ENCODE data around the gene ELOA. TPM values are rescaled to one million over a fixed set of nuclear protein-coding genes. Genes with fewer than 3 reads are reported as not detected.

ELOA gene
- total RNA-seq, 1 donor from 2014 or later = 29.1 TPM

DNA sequence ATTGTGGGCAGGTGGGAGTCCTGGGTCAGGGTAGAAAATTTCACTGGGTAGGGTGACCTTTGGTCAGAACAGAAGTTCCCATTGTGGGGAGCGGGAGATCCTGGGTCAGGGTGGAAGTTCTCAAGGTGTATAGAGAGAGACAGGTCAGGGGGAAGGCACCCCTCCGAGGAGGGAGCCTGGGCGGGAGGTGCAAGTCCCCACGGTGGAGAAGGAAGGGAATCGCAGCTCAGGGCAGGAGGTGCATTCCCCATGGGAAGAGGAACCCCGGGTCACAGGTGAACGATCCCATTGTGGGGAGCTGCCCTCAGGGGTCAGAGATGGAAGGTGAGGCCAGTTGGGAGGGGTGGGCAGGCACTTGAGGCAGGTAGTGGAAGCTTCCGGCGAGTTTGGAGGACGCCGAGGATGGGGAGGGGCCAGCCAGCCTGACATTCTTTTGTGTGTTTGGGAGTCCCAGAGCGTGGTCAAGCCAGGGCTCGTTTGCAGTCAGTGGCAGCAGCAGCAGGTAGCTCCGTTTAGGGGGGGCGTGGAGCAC, 48.3 kb downstream of the ELOA start:
- Mint-ChIP-seq H3K4me3 (peak overlapping the region; percentile 94), H3K27ac (peak overlapping the region; percentile 38), H3K4me1 (peaks cover 15% of the 10 kb centered on the region), H3K27me3 (ENCODE audit: insufficient read depth, low read depth) (no peaks in the 10 kb centered on the region), H3K9me3 (no peaks in the 10 kb centered on the region), H3K36me3 (peaks cover 13% of the 10 kb centered on the region)
- Histone ChIP-seq H3K9me3 (ENCODE audit: low read depth) (no peaks in the 10 kb centered on the region), H3K4me1 (peaks cover 3% of the 10 kb centered on the region), H3F3A (ENCODE audit: low read depth) (peaks cover 26% of the 10 kb centered on the region), H3K9ac (peak overlapping the region; percentile 78), H3K79me2 (ENCODE audit: low read depth) (peaks cover 22% of the 10 kb centered on the region), H3K4me3 (peak overlapping the region; percentile 97), H3K27ac (no peak overlapping the region), H3K36me3 (no peaks in the 10 kb centered on the region), H3K27me3 (no peaks in the 10 kb centered on the region), H4K20me1 (ENCODE audit: low read depth) (no peaks in the 10 kb centered on the region), H2AFZ (replicated peaks) (no peak overlapping the region), H3K4me2 (peak overlapping the region; percentile 100)
- TF ChIP-seq CTCF (IDR thresholded peaks at IDR 0.05) (no peak), EZH2 (IDR thresholded peaks at IDR 0.05) (no peak), EZH2phosphoT487 (IDR thresholded peaks at IDR 0.05) (no peak)
- DNase-seq (ENCODE audit: low spot score) = peak; percentile 60

GRCh38 chr1:23792151-23792945, 49.1 kb downstream of the ELOA start:
- Mint-ChIP-seq H3K27ac (no peak overlapping the region), H3K4me3 (peak overlapping the region; percentile 94), H3K9me3 (no peaks in the 10 kb centered on the region), H3K27me3 (ENCODE audit: insufficient read depth, low read depth) (no peaks in the 10 kb centered on the region), H3K36me3 (peaks cover 7% of the 10 kb centered on the region), H3K4me1 (peaks cover 15% of the 10 kb centered on the region)
- Histone ChIP-seq H3K27me3 (no peaks in the 10 kb centered on the region), H3F3A (ENCODE audit: low read depth) (peaks cover 19% of the 10 kb centered on the region), H3K4me2 (peak overlapping the region; percentile 100), H3K4me1 (peaks cover 3% of the 10 kb centered on the region), H3K79me2 (ENCODE audit: low read depth) (peaks cover 22% of the 10 kb centered on the region), H4K20me1 (ENCODE audit: low read depth) (peaks cover 3% of the 10 kb centered on the region), H2AFZ (replicated peaks) (no peak overlapping the region), H3K9ac (peak overlapping the region; percentile 78), H3K36me3 (no peaks in the 10 kb centered on the region), H3K27ac (no peak overlapping the region), H3K9me3 (ENCODE audit: low read depth) (no peaks in the 10 kb centered on the region), H3K4me3 (peak overlapping the region; percentile 97)
- TF ChIP-seq CTCF (IDR thresholded peaks at IDR 0.05) (no peak), EZH2phosphoT487 (IDR thresholded peaks at IDR 0.05) (no peak), EZH2 (IDR thresholded peaks at IDR 0.05) (no peak)
- DNase-seq (ENCODE audit: low spot score) = no peak

DNA sequence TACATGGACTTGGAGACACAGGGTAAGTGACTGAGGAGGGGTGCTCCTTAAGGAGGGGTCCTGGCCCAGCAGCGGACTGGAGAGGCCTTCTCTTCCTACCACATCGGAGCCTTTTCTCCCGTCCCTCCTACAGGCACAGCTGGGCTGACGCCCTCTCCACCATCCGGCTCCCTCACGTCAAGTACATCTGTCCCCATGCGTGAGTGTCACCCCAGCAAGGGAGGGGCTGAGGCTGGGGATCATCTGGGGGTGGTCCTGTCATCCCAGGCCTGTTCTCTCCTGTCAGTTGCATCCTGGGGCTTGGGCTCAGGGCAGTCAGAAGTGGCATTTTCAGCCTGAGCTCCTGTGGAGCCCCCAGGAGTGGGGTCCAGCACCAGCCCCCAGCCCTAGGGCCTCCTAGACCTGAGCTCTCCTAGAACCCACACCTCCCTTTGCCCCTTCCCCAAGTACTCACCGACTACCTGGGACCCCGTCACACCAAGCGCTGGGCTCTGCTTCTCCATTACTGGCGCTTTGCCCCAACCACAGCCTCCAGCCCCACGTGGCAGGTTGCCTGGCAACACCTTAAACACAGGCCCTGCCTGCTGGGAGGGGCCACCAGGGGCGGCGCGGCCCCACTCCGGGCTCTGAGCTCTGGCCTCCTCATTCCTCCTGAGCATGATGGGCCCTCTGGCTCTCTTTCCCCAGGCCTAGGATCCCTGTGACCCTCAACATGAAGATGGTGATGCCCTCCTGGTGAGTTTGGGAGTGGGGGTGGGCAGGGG, 49.9 kb downstream of the ELOA start:
- Histone ChIP-seq H3K9me3 (ENCODE audit: low read depth) (no peaks in the 10 kb centered on the region), H3K27ac (no peak overlapping the region), H3K4me3 (no peak overlapping the region), H3K79me2 (ENCODE audit: low read depth) (peaks cover 22% of the 10 kb centered on the region), H4K20me1 (ENCODE audit: low read depth) (peaks cover 3% of the 10 kb centered on the region), H3K4me1 (peaks cover 3% of the 10 kb centered on the region), H3F3A (ENCODE audit: low read depth) (peaks cover 15% of the 10 kb centered on the region), H3K9ac (no peak overlapping the region), H2AFZ (replicated peaks) (no peak overlapping the region), H3K4me2 (no peak overlapping the region), H3K36me3 (no peaks in the 10 kb centered on the region), H3K27me3 (no peaks in the 10 kb centered on the region)
- DNase-seq (ENCODE audit: low spot score) = no peak
- H3K4me3 Mint-ChIP-seq = no peak overlapping the region
- peaks cover 2% of the 10 kb centered on the region for H3K36me3 Mint-ChIP-seq
- no peaks in the 10 kb centered on the region for H3K9me3 Mint-ChIP-seq
- no peak overlapping the region for H3K27ac Mint-ChIP-seq
- H3K4me1 Mint-ChIP-seq = peaks cover 15% of the 10 kb centered on the region
- TF ChIP-seq EZH2 (IDR thresholded peaks at IDR 0.05) = no peak
- no peak for TF ChIP-seq CTCF (IDR thresholded peaks at IDR 0.05)
- H3K27me3 Mint-ChIP-seq (ENCODE audit: insufficient read depth, low read depth) = no peaks in the 10 kb centered on the region
